HepG2 (cell line): ENCODE data around the gene CPT1B. TPM values are rescaled to one million over a fixed set of nuclear protein-coding genes. Genes with fewer than 3 reads are reported as not detected.

Experiments used
- ARNTL ChIP-seq: sonication (generic); formaldehyde crosslinking; IDR thresholded peaks from 2 replicates; pipeline ENCODE4 v1.4.0; 2020; ENCODE audit warnings: mild to moderate bottlenecking, missing genetic modification reagents
- BCL6 ChIP-seq: IDR thresholded peaks from 2 replicates; pipeline ENCODE4 v1.6.1; 2016; ENCODE audit warnings: missing genetic modification reagents, missing compliant biosample characterization
- BRD4 ChIP-seq: sonication (generic); formaldehyde crosslinking; IDR thresholded peaks from 2 replicates; pipeline ENCODE4 v1.4.0; 2020; ENCODE audit warnings: missing genetic modification reagents
- FLYWCH1 ChIP-seq: sonication (generic); formaldehyde crosslinking; IDR thresholded peaks from 2 replicates; pipeline ENCODE4 v1.8.1; 2023; ENCODE audit warnings: mild to moderate bottlenecking, missing genetic modification reagents
- HES4 ChIP-seq: sonication (generic); formaldehyde crosslinking; IDR thresholded peaks from 2 replicates; pipeline ENCODE4 v1.9.0; 2021; ENCODE audit warnings: mild to moderate bottlenecking, missing genetic modification reagents, borderline replicate concordance
- HMGA1 ChIP-seq: sonication (generic); formaldehyde crosslinking; conservative IDR thresholded peaks from 2 replicates; pipeline ENCODE4 v1.4.0; 2020; ENCODE audit warnings: missing genetic modification reagents
- MAF1 ChIP-seq: sonication (generic); formaldehyde crosslinking; IDR thresholded peaks from 2 replicates; pipeline ENCODE4 v1.5.0; 2020; ENCODE audit warnings: missing genetic modification reagents, borderline replicate concordance
- MLLT10 ChIP-seq: sonication (generic); formaldehyde crosslinking; IDR thresholded peaks from 2 replicates; pipeline ENCODE4 v1.4.0; 2020; ENCODE audit warnings: missing genetic modification reagents
- PAX8 ChIP-seq: sonication (generic); formaldehyde crosslinking; IDR thresholded peaks from 2 replicates; pipeline ENCODE4 v1.8.0; 2022; ENCODE audit warnings: mild to moderate bottlenecking, missing genetic modification reagents, borderline replicate concordance
- REPIN1 ChIP-seq: sonication (generic); formaldehyde crosslinking; IDR thresholded peaks from 2 replicates; pipeline ENCODE4 v1.8.0; 2022; ENCODE audit warnings: missing genetic modification reagents, low read depth, mild to moderate bottlenecking, borderline replicate concordance
- STAT5B ChIP-seq: sonication (generic); formaldehyde crosslinking; IDR thresholded peaks from 2 replicates; pipeline ENCODE4 v1.4.0; 2020; ENCODE audit warnings: missing genetic modification reagents
- ZNF10 ChIP-seq: sonication (generic); formaldehyde crosslinking; IDR thresholded peaks from 2 replicates; pipeline ENCODE4 v1.4.0; 2020; ENCODE audit warnings: mild to moderate bottlenecking, low read depth, missing genetic modification reagents, borderline replicate concordance
- ZNF331 ChIP-seq: sonication (generic); formaldehyde crosslinking; IDR thresholded peaks from 2 replicates; pipeline ENCODE4 v1.4.0; 2020; ENCODE audit warnings: missing genetic modification reagents
- ZNF367 ChIP-seq: sonication (generic); formaldehyde crosslinking; IDR thresholded peaks from 2 replicates; pipeline ENCODE4 v1.4.0; 2020; ENCODE audit warnings: missing genetic modification reagents, borderline replicate concordance
- ZNF550 ChIP-seq: sonication (generic); formaldehyde crosslinking; IDR thresholded peaks from 2 replicates; pipeline ENCODE4 v1.4.0; 2020; ENCODE audit warnings: mild to moderate bottlenecking, missing genetic modification reagents, borderline replicate concordance
- ZNF572 ChIP-seq: sonication (generic); formaldehyde crosslinking; IDR thresholded peaks from 2 replicates; pipeline ENCODE4 v1.5.1; 2020; ENCODE audit warnings: mild to moderate bottlenecking, missing genetic modification reagents
- ZNF672 ChIP-seq: sonication (generic); formaldehyde crosslinking; IDR thresholded peaks from 2 replicates; pipeline ENCODE4 v1.8.1; 2022; ENCODE audit warnings: missing genetic modification reagents
- ZNF766 ChIP-seq: sonication (generic); formaldehyde crosslinking; IDR thresholded peaks from 2 replicates; pipeline ENCODE4 v1.5.0; 2020; ENCODE audit warnings: missing genetic modification reagents, borderline replicate concordance
- ZNF839 ChIP-seq: sonication (generic); formaldehyde crosslinking; IDR thresholded peaks from 2 replicates; pipeline ENCODE4 v1.4.0; 2020; ENCODE audit warnings: missing genetic modification reagents, mild to moderate bottlenecking, borderline replicate concordance
- polyA plus RNA-seq, 8 experiments: library from polyadenylated mRNA; depleted of rRNA in 3 of 8; stranded (reverse) in 7 of 8; unstranded in 1 of 8; fragments of >200 nt; fragmentation: Illumina TruSeq in 4 of 8; extraction: Trizol in 4 of 8; gene quantifications; 2 replicates each; pipeline versions ENCODE4 v1.2.1 to v1.2.3, GENCODE V29; 2011 to 2016; ENCODE audit warnings: low read depth in 4 of 8, missing spikeins in 1 of 8, mixed read lengths in 1 of 8; ENCODE audit not compliant: insufficient read depth in 1 of 8
- total RNA-seq, 5 experiments: library from RNA; depleted of rRNA; stranded (reverse); fragments of >200 nt; fragmentation: Illumina TruSeq; extraction: Trizol; gene quantifications; 2 replicates each; pipeline ENCODE4 v1.2.3, GENCODE V29; 2016; ENCODE audit warnings: low read depth in 1 of 5
- TF ChIP-seq, protein P1 (sequence below): sonication (generic); formaldehyde crosslinking; IDR thresholded peaks from 2 replicates; pipeline ENCODE4 v1.4.0; 2020; ENCODE audit warnings: missing genetic modification reagents
- TF ChIP-seq, protein P2 (sequence below): sonication (generic); formaldehyde crosslinking; IDR thresholded peaks from 2 replicates; pipeline ENCODE4 v1.8.1; 2022; ENCODE audit warnings: low read depth, mild to moderate bottlenecking, missing genetic modification reagents
- TF ChIP-seq, protein P3 (sequence below): IDR thresholded peaks from 2 replicates; pipeline ENCODE4 v1.6.1; 2018; ENCODE audit warnings: missing genetic modification reagents
- TF ChIP-seq, protein P4 (sequence below): sonication (generic); formaldehyde crosslinking; IDR thresholded peaks from 2 replicates; pipeline ENCODE4 v1.8.0; 2022; ENCODE audit warnings: missing genetic modification reagents, mild to moderate bottlenecking, inconsistent platforms, borderline replicate concordance
- TF ChIP-seq, protein P5 (sequence below): sonication (generic); formaldehyde crosslinking; IDR thresholded peaks from 2 replicates; pipeline ENCODE4 v1.8.1; 2023; ENCODE audit warnings: mild to moderate bottlenecking, missing genetic modification reagents

The CPT1B gene
- total and polyA plus RNA-seq, 2 of the 13 experiments (the other 11 are each of a cell fraction or from before 2014, with no cell fraction given) = 9.2 to 19.5 TPM

DNA sequence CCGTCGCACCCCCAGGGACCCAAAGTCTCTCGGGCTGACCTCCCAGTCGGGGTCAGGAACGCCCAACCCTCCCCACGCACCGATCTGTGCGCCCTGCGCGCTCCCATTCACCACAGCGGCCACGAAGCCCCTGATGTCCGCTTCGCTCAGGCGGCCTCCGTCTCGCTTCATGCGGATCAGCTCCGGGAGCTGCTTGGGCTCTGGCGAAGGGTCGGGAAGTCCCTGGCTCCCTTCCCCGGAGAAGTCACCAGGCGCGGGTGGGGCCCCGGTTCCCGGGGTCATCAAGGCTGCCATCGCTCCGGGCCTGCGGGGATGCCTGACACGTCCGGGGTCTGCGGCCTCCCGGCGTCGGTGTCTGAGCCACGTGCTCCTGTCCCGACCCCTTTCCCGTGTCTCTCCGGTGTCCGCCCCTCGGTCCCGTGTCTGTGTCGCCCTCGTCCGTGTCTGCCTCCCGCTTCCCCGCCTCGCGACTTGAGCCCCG is 48.8 kb downstream of the CPT1B start (continued):
- TF ChIP-seq, protein P1, sequence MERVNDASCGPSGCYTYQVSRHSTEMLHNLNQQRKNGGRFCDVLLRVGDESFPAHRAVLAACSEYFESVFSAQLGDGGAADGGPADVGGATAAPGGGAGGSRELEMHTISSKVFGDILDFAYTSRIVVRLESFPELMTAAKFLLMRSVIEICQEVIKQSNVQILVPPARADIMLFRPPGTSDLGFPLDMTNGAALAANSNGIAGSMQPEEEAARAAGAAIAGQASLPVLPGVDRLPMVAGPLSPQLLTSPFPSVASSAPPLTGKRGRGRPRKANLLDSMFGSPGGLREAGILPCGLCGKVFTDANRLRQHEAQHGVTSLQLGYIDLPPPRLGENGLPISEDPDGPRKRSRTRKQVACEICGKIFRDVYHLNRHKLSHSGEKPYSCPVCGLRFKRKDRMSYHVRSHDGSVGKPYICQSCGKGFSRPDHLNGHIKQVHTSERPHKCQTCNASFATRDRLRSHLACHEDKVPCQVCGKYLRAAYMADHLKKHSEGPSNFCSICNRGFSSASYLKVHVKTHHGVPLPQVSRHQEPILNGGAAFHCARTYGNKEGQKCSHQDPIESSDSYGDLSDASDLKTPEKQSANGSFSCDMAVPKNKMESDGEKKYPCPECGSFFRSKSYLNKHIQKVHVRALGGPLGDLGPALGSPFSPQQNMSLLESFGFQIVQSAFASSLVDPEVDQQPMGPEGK (CRISPR knock-in tag) = no peak
- TF ChIP-seq MLLT10 (CRISPR knock-in tag) (no peak), FLYWCH1 (no peak), BCL6 (no peak), REPIN1 (CRISPR knock-in tag) (no peak), ARNTL (CRISPR knock-in tag) (no peak), MAF1 (no peak), ZNF572 (no peak), ZNF766 (no peak; the same call in 1 of the 2 replicates), ZNF550 (CRISPR knock-in tag) (no peak), ZNF672 (CRISPR knock-in tag) (no peak), PAX8 (CRISPR knock-in tag) (no peak), ZNF10 (no peak), ZNF367 (CRISPR knock-in tag) (no peak), STAT5B (CRISPR knock-in tag) (no peak), ZNF331 (CRISPR knock-in tag) (no peak), ZNF839 (no peak), BRD4 (CRISPR knock-in tag) (no peak), HES4 (CRISPR knock-in tag) (no peak), HMGA1 (CRISPR knock-in tag) (no peak)
- TF ChIP-seq, protein P2, sequence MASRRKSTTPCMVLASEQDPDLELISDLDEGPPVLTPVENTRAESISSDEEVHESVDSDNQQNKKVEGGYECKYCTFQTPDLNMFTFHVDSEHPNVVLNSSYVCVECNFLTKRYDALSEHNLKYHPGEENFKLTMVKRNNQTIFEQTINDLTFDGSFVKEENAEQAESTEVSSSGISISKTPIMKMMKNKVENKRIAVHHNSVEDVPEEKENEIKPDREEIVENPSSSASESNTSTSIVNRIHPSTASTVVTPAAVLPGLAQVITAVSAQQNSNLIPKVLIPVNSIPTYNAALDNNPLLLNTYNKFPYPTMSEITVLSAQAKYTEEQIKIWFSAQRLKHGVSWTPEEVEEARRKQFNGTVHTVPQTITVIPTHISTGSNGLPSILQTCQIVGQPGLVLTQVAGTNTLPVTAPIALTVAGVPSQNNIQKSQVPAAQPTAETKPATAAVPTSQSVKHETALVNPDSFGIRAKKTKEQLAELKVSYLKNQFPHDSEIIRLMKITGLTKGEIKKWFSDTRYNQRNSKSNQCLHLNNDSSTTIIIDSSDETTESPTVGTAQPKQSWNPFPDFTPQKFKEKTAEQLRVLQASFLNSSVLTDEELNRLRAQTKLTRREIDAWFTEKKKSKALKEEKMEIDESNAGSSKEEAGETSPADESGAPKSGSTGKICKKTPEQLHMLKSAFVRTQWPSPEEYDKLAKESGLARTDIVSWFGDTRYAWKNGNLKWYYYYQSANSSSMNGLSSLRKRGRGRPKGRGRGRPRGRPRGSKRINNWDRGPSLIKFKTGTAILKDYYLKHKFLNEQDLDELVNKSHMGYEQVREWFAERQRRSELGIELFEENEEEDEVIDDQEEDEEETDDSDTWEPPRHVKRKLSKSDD (CRISPR knock-in tag) = peak; percentile 6; the same call in 1 of the 2 replicates
- TF ChIP-seq, protein P3, sequence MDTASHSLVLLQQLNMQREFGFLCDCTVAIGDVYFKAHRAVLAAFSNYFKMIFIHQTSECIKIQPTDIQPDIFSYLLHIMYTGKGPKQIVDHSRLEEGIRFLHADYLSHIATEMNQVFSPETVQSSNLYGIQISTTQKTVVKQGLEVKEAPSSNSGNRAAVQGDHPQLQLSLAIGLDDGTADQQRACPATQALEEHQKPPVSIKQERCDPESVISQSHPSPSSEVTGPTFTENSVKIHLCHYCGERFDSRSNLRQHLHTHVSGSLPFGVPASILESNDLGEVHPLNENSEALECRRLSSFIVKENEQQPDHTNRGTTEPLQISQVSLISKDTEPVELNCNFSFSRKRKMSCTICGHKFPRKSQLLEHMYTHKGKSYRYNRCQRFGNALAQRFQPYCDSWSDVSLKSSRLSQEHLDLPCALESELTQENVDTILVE = no peak
- TF ChIP-seq, protein P4, sequence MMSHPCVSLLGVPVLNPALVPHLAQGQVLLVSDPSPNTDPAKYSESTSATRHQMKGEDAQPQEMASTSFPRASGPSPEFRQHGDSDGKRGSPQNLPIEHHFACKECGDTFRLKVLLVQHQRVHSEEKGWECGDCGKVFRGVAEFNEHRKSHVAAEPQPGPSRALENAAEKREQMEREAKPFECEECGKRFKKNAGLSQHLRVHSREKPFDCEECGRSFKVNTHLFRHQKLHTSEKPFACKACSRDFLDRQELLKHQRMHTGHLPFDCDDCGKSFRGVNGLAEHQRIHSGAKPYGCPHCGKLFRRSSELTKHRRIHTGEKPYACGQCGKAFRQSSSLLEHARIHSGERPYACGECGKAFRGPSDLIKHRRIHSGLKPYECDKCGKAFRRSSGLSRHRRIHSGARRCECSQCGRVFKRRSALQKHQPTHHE = peak; percentile 53; the same call in 1 of the 2 replicates
- TF ChIP-seq, protein P5, sequence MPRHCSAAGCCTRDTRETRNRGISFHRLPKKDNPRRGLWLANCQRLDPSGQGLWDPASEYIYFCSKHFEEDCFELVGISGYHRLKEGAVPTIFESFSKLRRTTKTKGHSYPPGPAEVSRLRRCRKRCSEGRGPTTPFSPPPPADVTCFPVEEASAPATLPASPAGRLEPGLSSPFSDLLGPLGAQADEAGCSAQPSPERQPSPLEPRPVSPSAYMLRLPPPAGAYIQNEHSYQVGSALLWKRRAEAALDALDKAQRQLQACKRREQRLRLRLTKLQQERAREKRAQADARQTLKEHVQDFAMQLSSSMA (CRISPR knock-in tag) = peak; percentile 14; the same call in 1 of the 2 replicates
